Pancreas (tissue), 10 donors: ENCODE results near the gene ELP4. TPM values are rescaled to one million over a fixed set of nuclear protein-coding genes. Genes with fewer than 3 reads are reported as not detected.

Experiments
- ATAC-seq, 4 donors: fragments of 200-7000 bp; cut with Tn5 transposase; one replicate each; pipeline versions ENCODE4 v1.8.0 to v1.9.1; 2020; ENCODE audit warnings: mild to moderate bottlenecking in 4 of 4, moderate library complexity in 4 of 4
- DNase-seq, 6 donors: peaks; one replicate each; pipeline ENCODE4 v3.0.0-alpha.2; 2020
- FAIRE-seq: peaks from 2 replicates; lab custom pipeline; 2012; peaks lifted over from hg19 to GRCh38; lab: Jason Lieb, UNC
- H3K27ac ChIP-seq, 4 donors: fragments of 200-600 bp; sonication (generic); 1 replicate in 3 of 4; 2 replicates in 1 of 4; pipeline versions ENCODE4 v1.5.0 to v1.8.0; 2020
- H3K27me3 ChIP-seq, 4 donors: fragments of 200-600 bp; one replicate each; pipeline ENCODE4 v1.8.0; 2021
- H3K36me3 ChIP-seq, 3 donors: fragments of 200-600 bp; sonication (generic) in 1 of 3; one replicate each; pipeline versions ENCODE4 v1.5.0 to v1.8.0; 2020 to 2021
- H3K4me1 ChIP-seq, 3 donors: fragments of 200-600 bp; one replicate each; pipeline ENCODE4 v1.8.0; 2021
- H3K4me3 ChIP-seq, 4 donors: fragments of 200-600 bp; sonication (generic) in 2 of 4; one replicate each; pipeline versions ENCODE4 v1.5.0 to v1.8.0; 2020 to 2021
- H3K9me3 ChIP-seq, 4 donors: fragments of 200-600 bp; one replicate each; pipeline ENCODE4 v1.8.0; 2021
- WGBS, 2 donors: extraction: QIAGEN DNeasy Blood & Tissue Kit; methylation state at CpG; one replicate each; pipeline ENCODE4 v1.1.7; 2013; 5-methylcytosine and 5-hydroxymethylcytosine counted together
- intact Hi-C, 3 donors: fragments of 100-400 bp; cut with DNase I; formaldehyde crosslinking; loops; one replicate each; pipeline versions ENCODE4 v1.11.1 to v1.14.2; 2022
- polyA plus RNA-seq, 2 donors: library from polyadenylated mRNA; stranded (reverse); fragments of 200-250 nt; gene quantifications; one replicate each; pipeline ENCODE4 v1.2.3, GENCODE V29; 2013
- total RNA-seq, 6 donors: library from RNA; stranded (reverse); fragmentation: NEBNext Ultra II Directional in 4 of 6; extraction: Animal tissue kit (Norgen Biotek cat#: 25700) in 4 of 6; gene quantifications; one replicate each; pipeline versions ENCODE4 v1.2.1 to v1.2.4, GENCODE V29; 2021 to 2023
- TF ChIP-seq, protein P1 (sequence below), 4 donors: fragments of 200-600 bp; sonication (generic) in 3 of 4; IDR thresholded peaks; one replicate each; pipeline versions ENCODE4 v1.5.0 to v1.8.0; 2021; ENCODE audit warnings: antibody characterized with exemption in 4 of 4
- donor health status: healthy with polysubstance abuse.
- donor health status: DM: no; HTN: no; CAD: no; lungs with moderate emphysema.
- donor health status: DM: no; HTN: no; CAD: no.
- donor health status: control.
- donor health status: control.
- donor health status: Bipolar disorder and iron deficiency.
- donor health status: DM: yes; HTN: yes; CAD: no.
- donor health status: DM: no; HTN: no; CAD: no.
- donor health status: DM: no; HTN: no; CAD: no.
- donor health status: DM: yes; HTN: yes; CAD: no.

Gene ELP4
- total and polyA plus RNA-seq, 8 donors, result 8.7 to 13.2 (median 9.9) TPM

DNA sequence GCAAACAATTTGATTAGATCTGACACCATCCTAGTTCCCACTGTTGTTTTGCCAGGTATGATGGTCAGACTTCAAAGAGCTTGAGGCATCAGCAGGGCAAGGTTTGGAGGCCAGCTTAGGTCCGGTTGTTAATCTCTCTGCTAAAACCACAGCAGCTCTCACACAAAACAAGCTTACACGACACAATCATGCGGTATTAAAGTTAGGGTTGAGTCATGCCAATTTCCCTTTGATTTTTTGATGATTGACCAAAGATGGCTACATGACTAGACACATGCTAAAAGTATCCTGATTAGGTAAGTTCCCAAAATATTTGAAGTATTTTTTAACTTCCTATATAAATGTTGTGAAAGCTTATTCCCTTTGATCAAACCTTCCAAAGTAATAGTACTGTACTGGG, 145.9 kb downstream of the ELP4 start:
- 93 to 97% methylated on average over 3 of the region's 3 CpGs for WGBS, 2 donors
- intact Hi-C loops, result no loop called here
- no peak for ATAC-seq
- Histone ChIP-seq H3K27ac (no peak overlapping the region), H3K36me3 (no peaks in the 10 kb centered on the region), H3K4me1 (no peaks in the 10 kb centered on the region), H3K9me3 (no peaks in the 10 kb centered on the region), H3K27me3 (no peaks in the 10 kb centered on the region), H3K4me3 (no peak overlapping the region)
- FAIRE-seq, result no peak
- TF ChIP-seq, protein P1, sequence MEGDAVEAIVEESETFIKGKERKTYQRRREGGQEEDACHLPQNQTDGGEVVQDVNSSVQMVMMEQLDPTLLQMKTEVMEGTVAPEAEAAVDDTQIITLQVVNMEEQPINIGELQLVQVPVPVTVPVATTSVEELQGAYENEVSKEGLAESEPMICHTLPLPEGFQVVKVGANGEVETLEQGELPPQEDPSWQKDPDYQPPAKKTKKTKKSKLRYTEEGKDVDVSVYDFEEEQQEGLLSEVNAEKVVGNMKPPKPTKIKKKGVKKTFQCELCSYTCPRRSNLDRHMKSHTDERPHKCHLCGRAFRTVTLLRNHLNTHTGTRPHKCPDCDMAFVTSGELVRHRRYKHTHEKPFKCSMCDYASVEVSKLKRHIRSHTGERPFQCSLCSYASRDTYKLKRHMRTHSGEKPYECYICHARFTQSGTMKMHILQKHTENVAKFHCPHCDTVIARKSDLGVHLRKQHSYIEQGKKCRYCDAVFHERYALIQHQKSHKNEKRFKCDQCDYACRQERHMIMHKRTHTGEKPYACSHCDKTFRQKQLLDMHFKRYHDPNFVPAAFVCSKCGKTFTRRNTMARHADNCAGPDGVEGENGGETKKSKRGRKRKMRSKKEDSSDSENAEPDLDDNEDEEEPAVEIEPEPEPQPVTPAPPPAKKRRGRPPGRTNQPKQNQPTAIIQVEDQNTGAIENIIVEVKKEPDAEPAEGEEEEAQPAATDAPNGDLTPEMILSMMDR (IDR thresholded peaks at IDR 0.05), result no peak
- DNase-seq, result no peak

DNA sequence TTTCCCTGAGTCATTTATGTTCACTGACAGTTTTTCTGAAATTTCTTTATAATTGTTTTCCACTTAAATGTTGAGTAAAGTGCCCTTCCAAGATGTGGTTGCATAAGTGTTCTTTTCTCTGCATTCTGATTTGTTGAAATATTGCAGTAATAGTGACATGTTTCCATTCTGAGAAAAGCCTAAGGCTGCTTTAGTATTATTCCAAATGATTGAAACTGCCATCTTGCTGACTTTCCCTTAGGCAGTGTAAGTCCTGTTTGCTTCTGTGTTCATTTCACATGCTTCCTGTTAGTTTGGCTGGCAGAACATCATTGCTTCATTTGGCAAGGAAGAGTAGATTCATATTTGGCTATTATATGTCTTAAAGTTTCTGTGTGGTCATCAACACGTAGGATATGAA, 146.5 kb downstream of the ELP4 start:
- Histone ChIP-seq H3K9me3 (no peaks in the 10 kb centered on the region), H3K4me1 (no peaks in the 10 kb centered on the region), H3K27ac (no peak overlapping the region), H3K4me3 (no peak overlapping the region), H3K27me3 (no peaks in the 10 kb centered on the region), H3K36me3 (no peaks in the 10 kb centered on the region)
- DNase-seq (no peak), ATAC-seq (no peak), FAIRE-seq (no peak)
- intact Hi-C loops, result no loop called here
- TF ChIP-seq, protein P1 (IDR thresholded peaks at IDR 0.05), result no peak
- 88 to 92% methylated on average over 1 of the region's 1 CpG for WGBS, 2 donors

DNA sequence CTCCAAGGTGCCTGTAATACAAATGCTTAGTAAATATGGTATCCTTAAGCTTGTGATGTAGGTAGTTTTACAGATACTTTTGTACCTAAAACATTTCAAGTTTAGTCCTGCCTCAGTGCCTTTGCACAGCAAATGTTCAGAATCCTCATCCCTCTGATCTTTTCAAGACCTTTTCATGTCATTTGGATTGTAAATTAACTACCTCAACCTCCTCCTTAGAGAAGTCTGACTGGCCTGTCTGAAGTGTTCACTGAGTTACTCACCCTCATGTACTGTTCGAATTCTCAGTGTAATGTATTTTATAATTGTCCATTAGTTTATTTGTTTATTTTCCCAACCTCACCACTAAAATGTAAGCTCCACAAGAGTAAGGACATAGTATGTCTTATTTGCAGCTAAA, 147.5 kb downstream of the ELP4 start:
- no peaks in the 10 kb centered on the region for H3K9me3 ChIP-seq
- H3K36me3 ChIP-seq, result no peaks in the 10 kb centered on the region
- TF ChIP-seq, protein P1 (IDR thresholded peaks at IDR 0.05), result no peak
- H3K4me3 ChIP-seq, result no peak overlapping the region
- H3K4me1 ChIP-seq, result no peaks in the 10 kb centered on the region
- DNase-seq, result no peak
- no peaks in the 10 kb centered on the region for H3K27me3 ChIP-seq
- 86 to 90% methylated on average over 1 of the region's 1 CpG for WGBS, 2 donors
- no peak overlapping the region for H3K27ac ChIP-seq
- no peak for FAIRE-seq
- intact Hi-C loops, result no loop called here
- no peak for ATAC-seq

DNA sequence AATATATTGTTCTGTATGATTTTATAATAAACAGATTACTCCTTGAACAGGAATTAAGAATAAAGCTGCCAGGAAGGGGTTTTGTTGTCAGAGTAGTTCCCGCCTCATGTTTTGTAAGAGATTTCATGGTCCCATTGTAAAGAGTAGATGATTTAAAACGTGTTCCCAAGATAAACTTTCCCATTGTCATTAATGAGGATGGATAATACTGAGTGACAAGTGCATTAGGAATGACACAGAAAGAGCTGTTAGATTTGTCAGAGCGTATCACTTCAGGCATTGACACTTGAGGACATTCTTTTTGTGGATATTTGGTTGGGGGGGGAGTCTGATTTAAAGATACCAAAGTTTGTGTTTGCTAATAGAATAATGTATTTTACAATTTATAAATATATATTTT, 154.6 kb downstream of the ELP4 start:
- intact Hi-C loops, result no loop called here
- TF ChIP-seq, protein P1 (IDR thresholded peaks at IDR 0.05), result no peak
- Histone ChIP-seq H3K27me3 (no peaks in the 10 kb centered on the region), H3K36me3 (no peaks in the 10 kb centered on the region), H3K4me3 (no peak overlapping the region), H3K27ac (no peak overlapping the region), H3K4me1 (no peaks in the 10 kb centered on the region), H3K9me3 (no peaks in the 10 kb centered on the region)
- ATAC-seq (no peak), DNase-seq (no peak), FAIRE-seq (no peak)
- 74 to 80% methylated on average over 3 of the region's 3 CpGs for WGBS, 2 donors

DNA sequence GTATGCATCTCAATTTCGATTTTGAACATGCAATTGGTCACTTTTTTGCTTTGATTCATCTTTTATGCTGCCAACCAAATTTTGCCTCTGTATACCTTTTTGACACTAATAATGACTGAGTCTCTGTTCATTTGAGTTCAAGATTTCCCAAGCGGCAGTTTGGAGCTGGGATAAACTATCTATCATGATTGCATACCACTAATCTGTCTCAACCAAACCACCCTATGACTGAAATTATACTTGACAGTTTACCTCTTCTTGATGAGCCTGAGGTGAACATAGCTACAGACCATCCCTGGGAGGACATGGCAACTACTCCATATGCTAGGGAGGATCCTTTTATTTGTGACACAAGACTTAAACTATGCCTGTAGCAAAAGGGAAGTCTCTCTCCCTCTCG, 155.4 kb downstream of the ELP4 start:
- H3K9me3 ChIP-seq, result no peaks in the 10 kb centered on the region
- intact Hi-C loops, result no loop called here
- no peak for ATAC-seq
- no peaks in the 10 kb centered on the region for H3K4me1 ChIP-seq
- H3K27me3 ChIP-seq, result no peaks in the 10 kb centered on the region
- H3K4me3 ChIP-seq, result no peak overlapping the region
- TF ChIP-seq, protein P1 (IDR thresholded peaks at IDR 0.05), result no peak
- H3K27ac ChIP-seq, result no peak overlapping the region
- H3K36me3 ChIP-seq, result no peaks in the 10 kb centered on the region
- no peak for DNase-seq
- FAIRE-seq, result no peak
- WGBS, 2 donors, result 82 to 83% methylated on average over 3 of the region's 3 CpGs
